ENCODE data around the gene ACTMAP.
A peak's percentile ranks its signal among the peaks of the same experiment; 100 is the strongest.
"Not testable (repeated sequence)": the region's sequence is repeated elsewhere in the genome, so short reads cannot be mapped to it uniquely, and the experiment has no call there.

ACTMAP gene, protein sequence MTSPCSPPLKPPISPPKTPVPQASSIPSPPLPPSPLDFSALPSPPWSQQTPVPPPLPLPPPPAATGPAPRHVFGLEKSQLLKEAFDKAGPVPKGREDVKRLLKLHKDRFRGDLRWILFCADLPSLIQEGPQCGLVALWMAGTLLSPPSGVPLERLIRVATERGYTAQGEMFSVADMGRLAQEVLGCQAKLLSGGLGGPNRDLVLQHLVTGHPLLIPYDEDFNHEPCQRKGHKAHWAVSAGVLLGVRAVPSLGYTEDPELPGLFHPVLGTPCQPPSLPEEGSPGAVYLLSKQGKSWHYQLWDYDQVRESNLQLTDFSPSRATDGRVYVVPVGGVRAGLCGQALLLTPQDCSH

GRCh38 chr19:40750058-40750873 is at the start of gene ACTMAP:
TSS of gene ACTMAP (minus strand) at chr19:40750477. CDS start at chr19:40749803, 674 bp downstream.
- DNase-seq, result peak; percentile 100

DNA sequence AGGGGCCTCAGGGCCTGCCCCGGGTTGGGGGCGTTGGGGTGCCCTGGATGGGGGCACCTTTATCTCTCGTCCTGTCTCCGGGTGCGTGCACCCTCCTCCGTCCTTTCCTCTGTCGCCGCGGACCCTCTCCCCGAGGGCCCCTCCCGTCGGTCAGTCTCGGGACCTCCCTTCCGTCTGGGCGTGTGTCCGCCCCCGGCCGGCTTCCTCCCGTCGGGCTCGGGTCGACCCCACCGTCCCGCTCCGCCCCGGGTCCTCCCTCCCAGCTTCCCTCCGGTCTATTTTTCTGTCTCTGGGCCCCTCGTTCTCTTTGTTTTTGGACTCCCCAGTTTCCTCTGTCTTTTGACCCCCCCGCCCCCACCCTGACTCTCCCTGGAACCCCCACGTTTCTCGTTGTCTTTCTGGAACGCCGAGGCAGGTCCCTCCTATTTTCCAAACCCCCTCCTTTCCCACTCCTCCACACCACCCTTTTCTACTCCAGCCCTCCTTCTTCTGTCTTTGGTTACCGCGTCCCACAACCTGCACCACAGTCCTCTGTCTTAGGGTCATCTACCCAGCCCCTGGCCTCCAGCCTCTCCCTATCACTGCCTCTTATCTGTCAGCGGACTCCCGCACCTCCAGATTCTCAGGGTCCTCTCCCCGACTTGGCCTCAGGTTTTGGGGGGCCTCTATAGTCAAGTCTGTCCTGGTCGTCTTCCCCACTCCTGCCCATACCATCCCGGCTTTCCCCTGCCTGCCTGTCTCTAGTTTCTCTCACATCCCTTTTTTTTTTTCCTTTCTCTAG is 49.5 kb upstream of the ACTMAP start:
- peak; percentile 57 for DNase-seq

DNA sequence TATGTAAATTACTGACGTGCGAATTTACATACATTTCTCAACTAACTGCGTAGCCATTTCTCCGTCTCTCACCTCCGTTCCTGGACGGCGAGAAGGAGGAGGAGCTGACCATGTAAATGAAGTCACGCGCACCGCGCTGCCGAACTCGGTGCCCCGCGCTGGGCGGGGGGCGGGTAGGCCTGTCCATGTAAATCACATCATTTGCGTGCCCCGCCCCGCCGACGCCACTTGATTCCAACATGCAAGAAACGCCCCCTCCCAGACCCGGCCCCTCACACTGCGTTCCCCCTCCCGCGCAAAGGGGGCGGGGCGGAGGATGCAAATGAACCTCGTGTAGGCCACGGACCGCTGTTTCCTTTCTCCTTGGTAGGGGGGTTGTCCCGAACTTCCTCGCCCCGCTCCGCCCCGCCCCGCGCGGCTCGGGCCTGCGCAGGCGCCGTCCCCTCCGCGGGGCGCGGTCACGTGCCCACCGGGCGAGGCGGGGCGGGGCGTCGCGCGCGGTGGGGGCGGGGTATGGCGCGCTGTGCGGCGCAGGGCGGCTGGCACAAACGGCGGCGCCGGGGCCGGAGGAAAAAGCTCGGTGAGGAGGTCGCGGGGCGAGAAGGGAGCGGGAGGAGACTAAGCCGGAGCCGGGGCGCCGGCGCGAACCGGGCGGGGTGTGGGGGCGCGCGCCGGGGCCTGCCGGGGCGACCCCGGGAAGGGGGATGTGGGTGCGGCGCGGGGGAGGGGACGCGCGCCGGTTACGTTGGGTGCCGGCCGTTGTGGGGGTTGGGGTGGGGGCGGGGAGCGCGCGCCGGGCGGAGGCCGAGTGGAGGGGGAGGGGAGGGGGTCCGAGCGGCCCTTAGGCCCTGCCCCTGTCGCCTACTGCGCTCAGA is 48.6 kb upstream of the ACTMAP start, which contains the start of gene EGLN2:
EGLN2 (plus strand) TSS at position 509 of the 875 bp plus-strand sequence. CDS start 1,382 bp downstream, outside the sequence.
- peak; percentile 100 for DNase-seq

DNA sequence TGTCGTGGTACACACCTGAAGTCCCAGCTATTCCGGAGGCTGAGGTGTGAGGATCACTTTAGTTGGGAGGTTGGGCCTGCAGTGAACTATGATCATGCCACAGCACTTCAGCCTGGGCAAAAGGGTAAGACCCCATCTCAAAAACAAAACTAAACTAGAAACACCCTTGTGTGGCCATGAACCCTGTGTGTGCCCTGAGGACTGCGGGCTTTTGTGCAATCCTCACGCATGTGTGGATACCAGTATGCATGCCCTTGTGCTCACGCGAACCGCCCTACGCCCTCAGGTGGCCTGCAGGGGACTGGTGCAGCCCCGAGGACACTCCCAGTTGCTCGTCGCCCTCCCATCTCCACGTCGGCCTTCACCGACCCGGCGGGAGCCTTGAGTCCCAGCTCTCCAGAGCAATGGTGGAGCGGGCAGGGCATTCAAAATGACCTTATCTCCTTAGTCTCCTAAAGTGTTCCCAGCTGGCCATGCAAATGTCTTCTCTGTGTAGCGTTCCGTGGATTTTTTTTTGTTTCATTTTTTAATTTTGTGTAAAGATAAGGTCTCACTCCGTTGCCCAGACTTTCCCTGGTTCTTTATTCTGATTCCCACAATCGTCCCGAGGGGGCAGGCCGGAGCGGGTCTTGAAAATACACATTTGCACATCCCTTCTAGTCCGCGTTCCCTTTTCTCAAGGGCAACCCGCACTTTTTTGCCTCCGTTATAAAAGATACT is 47.8 kb upstream of the ACTMAP start:
- DNase-seq, result peak; percentile 85

- no peak for DNase-seq
Measured at GRCh38 chr19:40797166-40797962, 47.1 kb upstream of the ACTMAP start.

GRCh38 chr19:40791996-40792395 is 41.7 kb upstream of the ACTMAP start:
- DNase-seq, result no peak

DNA sequence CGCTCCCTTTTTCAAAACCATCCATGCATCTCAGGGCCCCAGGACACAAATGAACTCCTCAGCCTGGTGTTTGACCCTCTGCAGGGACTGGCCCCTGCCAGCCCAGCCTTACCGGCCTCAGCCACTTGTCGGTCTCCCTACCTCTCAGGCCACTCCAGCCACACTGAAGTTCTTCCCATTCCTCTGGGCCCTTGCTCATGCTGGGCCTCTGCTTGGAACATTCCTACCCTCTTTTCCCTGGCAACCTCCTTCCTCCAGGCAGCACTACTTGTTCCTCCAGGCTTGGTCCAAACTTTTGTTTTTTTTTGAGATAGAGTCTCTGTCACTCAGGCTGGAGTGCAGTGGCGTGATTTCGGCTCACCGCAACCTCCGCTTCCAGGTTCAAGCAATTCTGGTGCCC is 41.1 kb upstream of the ACTMAP start:
- no peak for DNase-seq

GRCh38 chr19:40786060-40787037 is 36.1 kb upstream of the ACTMAP start:
- no peak for DNase-seq

DNA sequence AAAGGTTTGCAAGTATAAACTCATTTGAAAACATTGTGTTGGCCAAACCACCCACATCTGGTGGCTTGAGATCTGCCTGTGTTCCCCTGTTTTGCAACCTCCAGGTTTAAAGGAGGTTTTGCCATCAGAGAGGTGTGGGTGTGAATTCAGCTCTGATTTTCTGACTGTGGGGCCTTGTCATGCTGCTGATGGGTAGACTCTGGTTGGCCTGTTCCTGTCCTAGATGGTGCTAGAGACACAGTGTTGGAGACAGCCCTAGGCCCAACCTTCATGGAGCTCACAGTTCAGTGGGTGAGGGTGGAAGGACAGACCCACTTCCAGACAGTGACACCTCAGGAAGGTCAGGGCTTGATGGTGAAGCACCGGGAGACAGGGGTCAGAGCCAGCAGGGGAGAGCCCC is 35.2 kb upstream of the ACTMAP start:
- DNase-seq, result no peak

GRCh38 chr19:40784146-40784545 is 33.9 kb upstream of the ACTMAP start:
- not testable (repeated sequence) for DNase-seq

DNA sequence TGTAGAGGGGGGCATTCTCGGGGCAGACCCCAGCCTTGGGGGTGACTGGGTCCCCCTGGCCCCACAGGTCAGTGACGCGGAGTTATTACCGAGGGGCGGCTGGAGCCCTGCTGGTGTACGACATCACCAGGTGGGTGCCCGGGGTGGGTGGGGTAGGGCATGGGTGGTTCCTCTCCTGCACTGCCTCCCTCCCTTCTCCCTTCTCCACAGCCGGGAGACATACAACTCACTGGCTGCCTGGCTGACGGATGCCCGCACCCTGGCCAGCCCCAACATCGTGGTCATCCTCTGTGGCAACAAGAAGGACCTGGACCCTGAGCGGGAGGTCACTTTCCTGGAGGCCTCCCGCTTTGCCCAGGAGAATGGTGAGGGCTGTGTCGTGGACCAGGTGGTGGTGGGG is 33.4 kb upstream of the ACTMAP start:
- no peak for DNase-seq

GRCh38 chr19:40781140-40781539 is 30.9 kb upstream of the ACTMAP start:
- no peak for DNase-seq

- DNase-seq, result no peak
Measured at GRCh38 chr19:40780582-40780981, 30.3 kb upstream of the ACTMAP start.

GRCh38 chr19:40778706-40779284 is 28.5 kb upstream of the ACTMAP start:
- no peak for DNase-seq

- peak; percentile 100 for DNase-seq
Measured at GRCh38 chr19:40777937-40778705, 27.8 kb upstream of the ACTMAP start, which contains the start of gene RAB4B. TSS of gene RAB4B (plus strand) at chr19:40778247. CDS start at chr19:40778376, 129 bp downstream.

- no peak for DNase-seq
Measured at GRCh38 chr19:40777645-40777936, 27.3 kb upstream of the ACTMAP start.

GRCh38 chr19:40776932-40777644 is 26.8 kb upstream of the ACTMAP start:
- peak; percentile 96 for DNase-seq
